Embryonic facial prominence (tissue), 1 donor: ENCODE data around the gene YIPF5.

Experiments used
- DNase-seq: peaks from one replicate; pipeline ENCODE4 v3.0.0-alpha.2; 2016; ENCODE audit errors: extremely low spot score

Gene YIPF5

GRCh38 chr5:144179226-144179625 lies 8.8 kb upstream of the YIPF5 start:
- no peak for DNase-seq

- no peak for DNase-seq
Observed at GRCh38 chr5:144177548-144177947, 7.1 kb upstream of the YIPF5 start.

GRCh38 chr5:144173766-144174165 lies 3.3 kb upstream of the YIPF5 start:
- no peak for DNase-seq

DNA sequence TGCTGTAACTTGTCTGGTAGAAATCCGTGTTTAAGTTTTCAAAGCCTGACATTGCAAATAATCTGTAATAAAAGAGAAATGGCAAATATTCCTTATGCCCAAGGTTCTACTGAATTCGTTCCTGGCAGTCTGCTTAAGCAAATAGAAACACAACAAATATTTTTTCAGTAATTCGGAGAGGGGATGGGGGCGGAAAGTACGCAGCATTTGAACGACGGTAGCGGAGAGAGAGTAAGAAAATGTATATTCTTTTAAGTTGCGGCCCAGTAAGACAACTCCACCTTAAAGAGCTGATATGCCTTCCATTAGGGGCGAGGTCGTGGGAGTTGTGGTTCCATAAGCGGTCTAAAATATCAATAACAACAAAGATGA lies 569 bp downstream of the YIPF5 start:
- no peak for DNase-seq

GRCh38 chr5:144167998-144168397 lies 2.5 kb downstream of the YIPF5 start:
- DNase-seq = no peak

DNA sequence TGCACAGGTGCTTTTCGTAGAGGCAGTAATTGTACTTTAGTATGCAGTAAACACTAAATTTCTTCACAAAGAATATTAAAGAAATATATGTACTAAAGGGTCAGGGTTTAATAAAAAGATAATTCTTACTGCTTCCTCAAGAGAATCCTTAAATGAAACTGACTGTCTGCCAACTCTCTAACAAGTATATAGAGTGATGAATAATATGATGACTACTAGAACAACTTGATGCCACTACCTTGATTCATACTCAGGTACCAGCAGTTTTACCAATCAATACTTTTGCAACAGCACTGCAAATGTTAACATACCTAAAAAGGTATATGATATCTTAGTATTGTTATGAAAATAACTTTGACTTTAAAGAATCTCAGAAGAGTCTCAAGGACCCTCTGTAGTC lies 3.8 kb downstream of the YIPF5 start:
- DNase-seq = no peak

GRCh38 chr5:144162686-144163085 lies 7.8 kb downstream of the YIPF5 start:
- no peak for DNase-seq

GRCh38 chr5:144156767-144157171 lies 13.7 kb downstream of the YIPF5 start:
- DNase-seq = no peak

GRCh38 chr5:144151026-144151425 lies 19.4 kb downstream of the YIPF5 start:
- DNase-seq = no peak

- no peak for DNase-seq
Observed at GRCh38 chr5:144144956-144145751, 25.3 kb downstream of the YIPF5 start.

- DNase-seq = no peak
Observed at GRCh38 chr5:144143625-144144024, 26.8 kb downstream of the YIPF5 start.

GRCh38 chr5:144142824-144143162 lies 27.7 kb downstream of the YIPF5 start:
- no peak for DNase-seq

DNA sequence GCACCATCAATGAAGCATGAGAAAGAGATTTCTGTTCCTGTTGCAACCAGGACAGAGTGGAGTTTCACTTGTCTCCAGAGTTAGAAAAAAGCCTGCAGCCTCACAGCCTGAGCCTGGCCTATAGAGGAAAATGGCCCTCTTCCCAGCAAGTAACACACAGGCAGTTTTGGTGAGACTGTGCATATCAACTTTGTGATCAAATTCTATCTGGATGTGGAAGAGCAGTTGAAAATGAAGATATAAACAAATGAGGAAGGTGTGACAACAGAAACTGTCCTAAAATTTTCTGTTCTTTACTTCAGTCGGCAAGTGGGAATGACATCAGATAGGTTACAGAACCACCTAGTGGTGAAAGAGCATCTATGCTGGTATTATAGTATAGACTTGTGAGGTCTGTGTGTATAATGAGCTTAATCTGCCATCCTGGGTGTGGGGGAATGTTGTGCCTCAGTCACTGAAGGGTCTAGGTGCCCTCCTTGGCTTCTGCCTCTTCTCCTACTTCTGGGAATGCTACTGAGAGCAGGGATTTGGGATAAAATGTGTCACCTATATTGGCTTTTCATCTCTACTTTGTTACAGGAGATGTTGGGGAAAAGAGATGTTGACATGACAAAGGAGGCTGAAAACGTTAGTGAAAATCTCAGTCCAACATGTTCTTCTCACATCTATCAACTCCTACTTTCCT lies 28.2 kb downstream of the YIPF5 start:
- DNase-seq = peak; percentile 62

- DNase-seq = no peak
Observed at GRCh38 chr5:144141585-144141984, 28.9 kb downstream of the YIPF5 start.

- peak; percentile 12 for DNase-seq
Observed at GRCh38 chr5:144139586-144139985, 30.9 kb downstream of the YIPF5 start.

- DNase-seq = no peak
Observed at GRCh38 chr5:144135113-144135762, 35.2 kb downstream of the YIPF5 start.

GRCh38 chr5:144134194-144134826 lies 36.1 kb downstream of the YIPF5 start:
- no peak for DNase-seq

- DNase-seq = no peak
Observed at GRCh38 chr5:144133050-144133633, 37.3 kb downstream of the YIPF5 start.

- DNase-seq = no peak
Observed at GRCh38 chr5:144131261-144131660, 39.2 kb downstream of the YIPF5 start.

GRCh38 chr5:144130306-144130705 lies 40.2 kb downstream of the YIPF5 start:
- DNase-seq = no peak

GRCh38 chr5:144128844-144129243 lies 41.6 kb downstream of the YIPF5 start:
- no peak for DNase-seq

DNA sequence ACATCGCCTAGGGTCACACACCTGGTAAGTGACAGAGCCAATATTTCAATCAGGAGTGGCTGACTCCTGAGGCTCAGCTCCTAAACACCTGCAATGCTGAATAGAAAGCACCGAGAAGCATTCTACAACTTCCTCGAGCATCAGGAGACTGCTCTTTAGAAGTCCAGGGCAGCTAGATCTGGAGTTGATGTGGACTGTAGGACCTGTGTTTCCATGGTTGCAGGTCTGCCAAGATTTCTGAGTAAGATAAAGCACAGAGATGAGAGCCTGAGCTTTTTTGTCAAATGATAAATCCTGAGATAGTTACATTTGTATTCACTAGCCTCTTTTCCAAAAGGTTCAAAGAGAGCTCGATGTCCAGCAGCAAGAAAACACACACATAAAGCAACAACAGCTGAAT lies 43.8 kb downstream of the YIPF5 start:
- no peak for DNase-seq
